HG03432 (cell line): ENCODE data around the gene PGA3.
A peak's percentile ranks its signal among the peaks of the same experiment; 100 is the strongest.
"Not testable (repeated sequence)": the region's sequence is repeated elsewhere in the genome, so short reads cannot be mapped to it uniquely, and the experiment has no call there.

Experiments
- ATAC-seq: cut with Tn5 transposase; IDR thresholded peaks from one replicate; pipeline ENCODE4 v1.9.1; 2021; ENCODE audit warnings: mild to moderate bottlenecking, moderate library complexity; ENCODE audit not compliant: unreplicated experiment

Gene PGA3

DNA sequence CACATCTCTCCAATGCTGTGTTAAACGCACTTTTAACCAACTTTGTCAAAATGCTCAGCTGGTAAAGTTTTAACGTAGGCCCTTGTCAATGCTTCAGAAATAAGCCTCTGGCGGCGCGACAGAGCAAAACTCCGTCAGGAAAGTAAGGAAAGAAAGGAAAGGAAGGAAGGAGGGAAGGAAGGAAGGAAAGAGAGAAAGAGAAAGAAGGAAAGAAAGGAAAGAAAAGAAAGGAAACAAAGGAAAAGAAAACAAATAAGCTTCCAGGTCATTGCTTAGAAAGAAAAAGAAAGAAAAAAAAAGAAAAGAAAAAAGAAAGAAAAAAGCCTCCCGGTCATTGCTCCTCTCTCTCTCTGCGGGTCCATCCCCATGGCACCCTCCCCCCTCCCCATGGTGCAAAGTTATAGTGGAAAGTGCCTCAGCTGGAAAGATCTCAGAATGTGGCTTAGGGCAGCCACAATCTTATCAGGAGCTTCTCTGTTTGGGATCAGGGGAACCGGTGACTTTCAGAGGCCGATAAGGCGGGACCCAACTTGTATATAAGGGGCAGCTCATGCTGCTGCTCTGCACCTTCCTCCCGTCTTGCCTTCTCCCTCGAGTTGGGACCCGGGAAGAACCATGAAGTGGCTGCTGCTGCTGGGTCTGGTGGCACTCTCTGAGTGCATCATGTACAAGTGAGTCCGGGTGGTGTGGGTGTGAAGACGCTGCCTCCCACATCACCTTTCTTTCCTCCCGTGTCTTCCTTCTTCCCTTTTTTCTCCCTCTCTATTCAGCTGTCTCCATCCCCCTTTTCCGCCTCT lies at the start of gene PGA3:
Gene PGA3, plus strand, starts transcription at position 566 of the 797 bp plus-strand sequence. Its CDS starts 50 bp downstream, at position 616.
- ATAC-seq, result not testable (repeated sequence)

DNA sequence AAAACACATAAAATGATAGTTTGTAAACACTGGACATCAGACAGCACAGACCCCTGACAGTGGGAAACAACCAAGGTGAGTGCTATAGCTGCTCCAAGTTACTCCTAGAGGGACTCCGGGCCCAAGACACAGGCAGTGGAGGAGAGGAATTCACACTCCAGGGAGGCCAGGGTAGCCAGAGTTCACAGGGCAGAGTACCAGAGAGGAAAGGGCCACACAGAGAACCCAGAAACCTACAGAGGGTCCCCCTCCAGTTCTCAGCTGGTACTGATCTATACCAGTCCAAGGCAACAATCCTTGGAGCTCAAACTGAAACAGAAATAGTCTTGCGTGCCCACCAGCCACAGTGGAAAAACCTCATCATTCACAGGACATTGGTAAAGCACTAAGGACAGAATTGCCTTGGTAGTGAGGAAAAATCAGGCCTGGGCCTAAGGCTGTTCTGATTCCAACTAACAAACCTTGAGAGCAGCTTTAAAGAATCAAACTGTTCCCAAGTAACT lies 49.7 kb upstream of the PGA3 start:
- no peak for ATAC-seq

GRCh38 chr11:61154528-61154927 lies 48.8 kb upstream of the PGA3 start:
- ATAC-seq, result no peak

GRCh38 chr11:61155312-61155711 lies 48.0 kb upstream of the PGA3 start:
- no peak for ATAC-seq

DNA sequence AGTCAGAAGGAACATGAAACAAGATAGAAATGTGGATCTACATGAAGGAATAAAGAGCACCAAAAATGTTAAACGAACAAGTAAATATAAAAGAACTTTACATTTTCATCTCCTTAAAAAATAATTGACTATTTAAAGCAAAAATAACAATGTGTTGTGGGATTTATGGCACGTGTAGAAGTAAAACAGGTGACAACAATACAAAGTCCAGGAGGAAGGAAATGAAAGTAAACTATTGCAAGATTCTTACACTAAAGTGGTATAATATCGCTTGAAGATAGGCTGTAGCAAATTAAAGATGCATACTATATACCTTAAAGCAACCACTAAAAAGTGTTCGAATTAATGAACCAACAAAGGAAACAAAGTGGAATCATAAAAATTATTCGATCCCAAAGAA lies 47.6 kb upstream of the PGA3 start:
- ATAC-seq, result no peak

DNA sequence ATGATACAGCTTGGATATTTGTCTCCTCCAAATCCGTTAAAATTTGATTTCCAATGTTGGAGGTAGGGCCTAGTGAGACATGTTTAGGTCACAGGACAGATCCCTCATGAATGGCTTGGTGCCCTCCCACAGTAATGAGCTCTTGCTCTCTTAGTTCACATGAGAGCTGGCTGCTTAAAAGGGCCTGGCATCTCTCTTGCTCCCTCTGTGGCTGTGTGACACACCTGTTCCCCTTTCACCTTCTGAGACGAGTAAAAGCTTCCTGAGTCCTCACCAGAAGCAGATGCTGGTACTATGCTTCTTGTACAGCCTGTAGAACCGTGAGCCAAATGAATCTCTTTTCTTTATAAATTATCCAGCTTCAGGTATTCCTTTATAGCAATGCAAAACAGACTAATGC lies 45.6 kb upstream of the PGA3 start:
- ATAC-seq, result no peak

DNA sequence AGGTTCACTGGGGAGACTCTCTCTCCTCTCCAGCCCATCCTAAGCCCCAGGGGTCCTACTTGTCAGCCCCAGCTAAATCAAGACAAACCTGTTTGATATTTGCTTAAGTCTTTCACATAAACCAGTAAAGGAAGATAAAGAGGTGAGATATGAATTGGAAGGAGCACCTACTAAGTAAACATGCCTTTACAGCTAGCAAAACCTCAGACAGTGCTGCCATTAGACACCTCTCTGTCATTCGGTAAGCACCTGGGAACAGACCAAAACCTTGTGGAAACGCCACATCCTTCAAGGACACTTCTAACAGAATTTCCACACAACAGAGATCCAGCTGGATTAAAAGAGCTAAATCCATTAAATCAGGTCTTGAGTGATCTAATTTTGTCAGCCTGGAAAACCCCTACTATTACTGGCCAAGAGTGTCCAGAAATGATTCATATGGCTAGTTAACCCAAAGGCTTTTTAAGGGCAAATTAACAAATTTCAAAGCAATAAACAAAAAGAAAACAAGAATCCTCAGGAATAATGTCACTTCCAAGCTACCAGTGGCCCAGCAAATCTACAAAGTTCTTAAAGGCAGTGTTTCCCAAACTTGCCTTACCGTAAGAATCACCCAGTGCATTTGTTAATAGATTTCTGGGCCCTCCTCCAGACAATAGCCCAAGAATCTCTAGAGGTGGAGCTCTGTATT lies 44.5 kb upstream of the PGA3 start:
- ATAC-seq, result no peak

- no peak for ATAC-seq
Measured at GRCh38 chr11:61160487-61161189, 42.7 kb upstream of the PGA3 start.

GRCh38 chr11:61161190-61162091 lies 41.9 kb upstream of the PGA3 start, which contains the start of gene VPS37C:
TSS of gene VPS37C (minus strand) at chr11:61161426. CDS start at chr11:61138829, 22,597 bp downstream.
- peak; percentile 81 for ATAC-seq

- ATAC-seq, result no peak
Measured at GRCh38 chr11:61162092-61162941, 41.0 kb upstream of the PGA3 start.

GRCh38 chr11:61163021-61163420 lies 40.3 kb upstream of the PGA3 start:
- ATAC-seq, result no peak

DNA sequence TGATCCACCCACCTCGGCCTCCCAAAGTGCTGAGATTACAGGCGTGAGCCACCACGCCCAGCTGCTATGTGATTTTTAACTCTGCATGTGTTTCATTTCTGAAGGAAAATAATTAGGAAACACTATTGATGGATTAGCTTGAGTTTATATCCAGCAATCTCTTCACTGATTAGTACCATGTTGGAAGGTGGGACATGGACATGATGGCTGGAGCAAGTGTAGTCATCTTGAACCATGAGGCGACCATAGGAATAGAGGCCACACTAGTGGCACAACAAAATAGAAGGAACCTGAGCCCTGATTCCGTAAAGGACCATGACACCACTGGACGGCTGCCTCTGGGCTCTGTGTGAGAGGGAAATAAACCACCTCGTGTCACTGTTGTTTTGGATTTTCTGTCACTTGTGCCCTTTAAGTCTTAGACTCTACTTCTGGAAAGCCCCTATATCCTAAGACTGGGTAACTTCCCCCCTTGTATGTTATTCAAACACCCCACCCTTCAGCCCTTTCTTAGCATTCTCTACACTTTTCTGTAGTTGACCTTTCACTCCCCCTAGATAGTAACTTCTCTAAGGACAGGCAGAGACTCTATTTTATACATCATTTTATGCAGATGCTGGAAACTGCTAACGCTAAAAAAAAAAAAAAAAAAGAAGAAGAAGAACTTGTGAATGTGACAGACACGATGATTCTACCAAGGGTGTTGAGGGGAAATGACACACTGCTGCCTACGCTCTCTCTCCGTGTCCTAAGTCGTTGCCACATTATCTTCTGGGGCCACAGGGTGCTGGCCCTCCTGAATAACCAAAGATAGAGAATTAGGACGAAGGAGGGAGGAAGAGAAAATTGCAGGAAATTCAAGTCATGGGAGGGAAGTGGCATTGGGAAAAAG lies 39.4 kb upstream of the PGA3 start:
- ATAC-seq, result no peak

DNA sequence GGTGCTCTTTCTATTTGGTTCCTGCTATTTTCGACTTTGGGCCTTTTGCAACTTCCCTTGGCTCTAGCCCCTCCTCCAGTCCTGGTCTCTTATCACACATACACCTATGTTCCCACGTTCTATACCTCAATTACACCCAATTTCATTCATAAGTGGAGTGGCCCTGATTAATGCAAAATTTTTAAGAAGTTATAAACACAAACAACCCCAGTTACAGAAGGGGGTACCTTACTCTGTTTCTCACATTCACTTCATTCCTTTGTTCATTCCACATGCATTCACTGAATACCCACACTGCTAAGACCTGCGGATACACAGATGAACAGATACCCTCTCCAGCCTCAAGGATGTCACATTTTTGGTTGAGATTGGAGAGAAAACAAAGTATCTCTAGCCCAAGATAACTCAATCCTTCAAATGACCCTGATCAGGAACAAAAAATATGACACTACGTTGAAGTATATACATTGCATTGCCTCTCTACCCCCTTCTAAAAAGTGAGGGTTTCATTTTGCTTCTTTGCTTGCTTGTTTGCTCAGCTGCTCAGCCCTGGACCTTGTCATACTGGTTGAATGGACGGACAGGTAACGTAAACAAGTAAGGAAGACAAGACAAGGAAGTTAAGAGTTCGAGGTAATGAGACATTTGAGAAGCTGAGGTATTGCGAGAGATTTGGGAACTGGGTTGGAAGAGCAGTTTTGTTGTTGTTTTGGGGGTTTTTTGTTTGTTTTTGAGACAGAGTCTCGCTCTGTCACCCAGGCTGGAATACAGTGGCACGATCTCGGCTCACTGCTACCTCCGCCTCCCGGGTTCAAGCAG lies 38.5 kb upstream of the PGA3 start:
- no peak for ATAC-seq

DNA sequence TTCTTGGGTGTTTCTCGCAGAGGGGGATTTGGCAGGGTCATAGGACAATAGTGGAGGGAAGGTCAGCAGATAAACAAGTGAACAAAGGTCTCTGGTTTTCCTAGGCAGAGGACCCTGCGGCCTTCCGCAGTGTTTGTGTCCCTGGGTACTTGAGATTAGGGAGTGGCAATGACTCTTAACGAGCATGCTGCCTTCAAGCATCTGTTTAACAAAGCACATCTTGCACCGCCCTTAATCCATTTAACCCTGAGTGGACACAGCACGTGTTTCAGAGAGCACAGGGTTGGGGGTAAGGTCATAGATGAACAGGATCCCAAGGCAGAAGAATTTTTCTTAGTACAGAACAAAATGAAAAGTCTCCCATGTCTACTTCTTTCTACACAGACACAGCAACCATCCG lies 37.5 kb upstream of the PGA3 start:
- not testable (repeated sequence) for ATAC-seq

GRCh38 chr11:61166331-61166730 lies 37.0 kb upstream of the PGA3 start:
- not testable (repeated sequence) for ATAC-seq

- ATAC-seq, result no peak
Measured at GRCh38 chr11:61168042-61168688, 35.1 kb upstream of the PGA3 start.

GRCh38 chr11:61168800-61169199 lies 34.5 kb upstream of the PGA3 start:
- ATAC-seq, result no peak
